Mesendoderm (in vitro differentiated cells): Measurements from ENCODE around the gene DPM3.

ENCODE experiments used
- DNase-seq: peaks from one replicate; pipeline ENCODE4 v3.0.0; 2013
- H2AK5ac ChIP-seq: 2 replicates; pipeline ENCODE4 v1.6.1; 2013; ENCODE audit warnings: low read length, inconsistent platforms
- H2BK120ac ChIP-seq: 2 replicates; pipeline ENCODE4 v1.6.1; 2013; ENCODE audit warnings: low read depth, mild to moderate bottlenecking, low read length, moderate library complexity, mixed read lengths
- H2BK15ac ChIP-seq: replicated peaks from 2 replicates; pipeline ENCODE4 v1.6.1; 2013; ENCODE audit warnings: low read depth, mild to moderate bottlenecking, moderate library complexity
- H2BK5ac ChIP-seq: 2 replicates; pipeline ENCODE4 v1.6.1; 2013; ENCODE audit warnings: low read length, inconsistent platforms
- H3K18ac ChIP-seq: 2 replicates; pipeline ENCODE4 v1.6.1; 2013; ENCODE audit warnings: mild to moderate bottlenecking, low read length, mixed read lengths
- H3K23ac ChIP-seq: one replicate; pipeline ENCODE4 v1.6.1; 2013; ENCODE audit warnings: low read length
- H3K27ac ChIP-seq: 2 replicates; pipeline ENCODE4 v1.5.1; 2013; ENCODE audit warnings: low read depth, mild to moderate bottlenecking, inconsistent platforms, low read length, moderate library complexity
- H3K27me3 ChIP-seq: 2 replicates; pipeline ENCODE4 v1.6.1; 2013; ENCODE audit warnings: low read length, control low read depth, mild to moderate bottlenecking, inconsistent platforms; ENCODE audit not compliant: insufficient read depth, poor library complexity
- H3K36me3 ChIP-seq: 2 replicates; pipeline ENCODE4 v1.6.1; 2013; ENCODE audit warnings: low read length, inconsistent platforms; ENCODE audit not compliant: control insufficient read depth, insufficient read depth
- H3K4ac ChIP-seq: one replicate; pipeline ENCODE4 v1.6.1; 2013; ENCODE audit warnings: low read depth, mild to moderate bottlenecking, low read length, moderate library complexity
- H3K4me1 ChIP-seq: 2 replicates; pipeline ENCODE4 v1.6.1; 2013; ENCODE audit warnings: low read depth, low read length, inconsistent platforms; ENCODE audit not compliant: control insufficient read depth
- H3K4me2 ChIP-seq: 2 replicates; pipeline ENCODE4 v1.6.1; 2013; ENCODE audit warnings: low read length
- H3K4me3 ChIP-seq: 2 replicates; pipeline ENCODE4 v1.5.1; 2013; ENCODE audit warnings: mild to moderate bottlenecking, low read length
- H3K56ac ChIP-seq: one replicate; pipeline ENCODE4 v1.6.1; 2013; ENCODE audit warnings: low read length
- H3K79me1 ChIP-seq: 2 replicates; pipeline ENCODE4 v1.6.1; 2013; ENCODE audit warnings: low read length, inconsistent platforms
- H3K79me2 ChIP-seq: 2 replicates; pipeline ENCODE4 v1.6.1; 2013; ENCODE audit warnings: mild to moderate bottlenecking, low read length; ENCODE audit not compliant: control insufficient read depth, insufficient read depth
- H3K9ac ChIP-seq: 2 replicates; pipeline ENCODE4 v1.6.1; 2013; ENCODE audit warnings: low read length, inconsistent platforms
- H4K5ac ChIP-seq: one replicate; pipeline ENCODE4 v1.6.1; 2013; ENCODE audit warnings: low read length
- H4K8ac ChIP-seq: one replicate; pipeline ENCODE4 v1.6.1; 2013; ENCODE audit warnings: low read depth, mild to moderate bottlenecking, control low read depth, low read length, moderate library complexity
- WGBS: extraction: QIAGEN DNeasy Blood & Tissue Kit; methylation state at CpG from one replicate; pipeline ENCODE4 v1.1.7; 2013; ENCODE audit warnings: low lambda C conversion rate, missing lambda C conversion rate; ENCODE audit not compliant: insufficient coverage; ENCODE audit errors: extremely low coverage; 5-methylcytosine and 5-hydroxymethylcytosine counted together

Gene DPM3

GRCh38 chr1:155182052-155182550, 41.8 kb upstream of the DPM3 start:
- no peak for DNase-seq
- Histone ChIP-seq H2BK120ac (no peak overlapping the region), H3K18ac (no peak overlapping the region), H4K5ac (no peak overlapping the region), H3K23ac (no peak overlapping the region), H3K56ac (no peak overlapping the region), H3K27me3 (no peaks in the 10 kb centered on the region), H2AK5ac (no peak overlapping the region), H3K9ac (no peak overlapping the region), H3K79me1 (no peaks in the 10 kb centered on the region), H3K27ac (no peak overlapping the region), H3K36me3 (peaks cover 3% of the 10 kb centered on the region), H4K8ac (no peak overlapping the region), H3K79me2 (no peaks in the 10 kb centered on the region), H3K4me1 (no peaks in the 10 kb centered on the region), H3K4me2 (no peak overlapping the region), H3K4ac (no peak overlapping the region), H3K4me3 (no peak overlapping the region), H2BK15ac (no peak overlapping the region), H2BK5ac (no peak overlapping the region)
- WGBS, result 100% methylated on average over 1 of the region's 7 CpGs

GRCh38 chr1:155181371-155182051, 41.2 kb upstream of the DPM3 start:
- Histone ChIP-seq H4K8ac (no peak overlapping the region), H2AK5ac (no peak overlapping the region), H3K27ac (no peak overlapping the region), H3K18ac (no peak overlapping the region), H2BK15ac (no peak overlapping the region), H4K5ac (no peak overlapping the region), H3K4me2 (no peak overlapping the region), H3K23ac (no peak overlapping the region), H3K79me2 (no peaks in the 10 kb centered on the region), H3K56ac (no peak overlapping the region), H3K4me1 (no peaks in the 10 kb centered on the region), H3K36me3 (peaks cover 3% of the 10 kb centered on the region), H3K9ac (no peak overlapping the region), H3K27me3 (no peaks in the 10 kb centered on the region), H3K79me1 (no peaks in the 10 kb centered on the region), H2BK5ac (no peak overlapping the region), H3K4ac (no peak overlapping the region), H3K4me3 (no peak overlapping the region), H2BK120ac (no peak overlapping the region)
- WGBS, result no CpG with 5 or more reads among the region's 18 CpGs
- no peak for DNase-seq

DNA sequence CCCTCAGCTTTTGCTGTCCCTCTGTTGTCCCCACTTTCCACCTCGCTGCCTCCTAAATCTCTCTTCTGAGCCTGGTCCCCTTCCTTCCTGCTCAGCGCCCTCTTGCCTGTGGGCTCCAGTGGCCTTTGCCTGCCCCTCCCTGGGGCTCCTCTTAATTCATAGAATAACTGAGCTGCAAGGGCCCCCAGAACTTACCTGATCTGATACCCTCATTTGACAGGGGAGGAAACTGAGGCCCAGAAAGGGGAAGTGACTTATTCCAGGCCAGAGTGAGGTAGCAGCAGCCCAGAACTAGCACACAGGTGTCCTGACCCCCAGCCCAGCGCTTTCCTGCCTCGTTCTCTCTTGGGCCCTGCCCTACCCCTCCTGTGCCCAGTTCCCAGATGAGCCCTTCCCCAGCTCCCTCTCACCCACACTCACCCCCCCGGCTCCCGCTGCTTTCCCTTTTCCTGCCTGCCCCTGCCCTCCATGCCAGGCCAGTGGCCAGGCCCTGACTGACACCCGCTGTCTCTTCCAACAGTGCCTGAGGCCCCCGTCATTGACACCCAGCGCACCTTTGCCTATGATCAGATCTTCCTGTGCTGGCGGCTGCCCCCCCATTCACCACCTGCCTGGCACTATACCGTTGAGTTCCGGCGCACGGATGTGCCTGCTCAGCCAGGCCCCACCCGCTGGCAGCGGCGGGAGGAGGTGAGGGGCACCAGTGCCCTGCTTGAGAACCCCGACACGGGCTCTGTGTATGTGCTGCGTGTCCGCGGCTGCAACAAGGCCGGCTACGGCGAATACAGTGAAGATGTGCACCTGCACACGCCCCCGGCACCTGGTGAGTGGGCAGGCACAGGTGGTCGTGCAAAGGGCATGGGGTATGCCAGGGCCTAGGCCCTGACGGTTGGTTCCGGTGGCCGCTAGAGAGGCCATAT, 39.0 kb upstream of the DPM3 start:
- Histone ChIP-seq H3K4me3 (no peak overlapping the region), H3K4me1 (no peaks in the 10 kb centered on the region), H2BK15ac (no peak overlapping the region), H3K23ac (no peak overlapping the region), H3K36me3 (peaks cover 3% of the 10 kb centered on the region), H2BK5ac (no peak overlapping the region), H2BK120ac (no peak overlapping the region), H3K18ac (no peak overlapping the region), H3K79me2 (no peaks in the 10 kb centered on the region), H3K79me1 (no peaks in the 10 kb centered on the region), H3K27me3 (no peaks in the 10 kb centered on the region), H3K4ac (no peak overlapping the region), H3K27ac (no peak overlapping the region), H3K9ac (no peak overlapping the region), H2AK5ac (no peak overlapping the region), H3K4me2 (no peak overlapping the region), H3K56ac (no peak overlapping the region), H4K8ac (no peak overlapping the region), H4K5ac (no peak overlapping the region)
- no CpG with 5 or more reads among the region's 31 CpGs for WGBS
- no peak for DNase-seq

- H3K18ac ChIP-seq, result no peak overlapping the region
- H4K8ac ChIP-seq, result no peak overlapping the region
- no peak overlapping the region for H3K56ac ChIP-seq
- no CpG with 5 or more reads among the region's 30 CpGs for WGBS
- H3K27me3 ChIP-seq, result no peaks in the 10 kb centered on the region
- no peak overlapping the region for H2BK5ac ChIP-seq
- no peak overlapping the region for H2BK15ac ChIP-seq
- no peak overlapping the region for H3K9ac ChIP-seq
- no peak overlapping the region for H3K4me3 ChIP-seq
- H4K5ac ChIP-seq, result no peak overlapping the region
- no peak overlapping the region for H3K4me2 ChIP-seq
- H3K27ac ChIP-seq, result no peak overlapping the region
- H3K79me1 ChIP-seq, result no peaks in the 10 kb centered on the region
- DNase-seq, result no peak
- no peak overlapping the region for H2AK5ac ChIP-seq
- no peak overlapping the region for H3K4ac ChIP-seq
- H3K23ac ChIP-seq, result no peak overlapping the region
- H3K4me1 ChIP-seq, result no peaks in the 10 kb centered on the region
- H3K79me2 ChIP-seq, result no peaks in the 10 kb centered on the region
- H2BK120ac ChIP-seq, result no peak overlapping the region
- peaks cover 3% of the 10 kb centered on the region for H3K36me3 ChIP-seq
These were observed 38.2 kb upstream of the DPM3 start for GRCh38 chr1:155178441-155179111.

DNA sequence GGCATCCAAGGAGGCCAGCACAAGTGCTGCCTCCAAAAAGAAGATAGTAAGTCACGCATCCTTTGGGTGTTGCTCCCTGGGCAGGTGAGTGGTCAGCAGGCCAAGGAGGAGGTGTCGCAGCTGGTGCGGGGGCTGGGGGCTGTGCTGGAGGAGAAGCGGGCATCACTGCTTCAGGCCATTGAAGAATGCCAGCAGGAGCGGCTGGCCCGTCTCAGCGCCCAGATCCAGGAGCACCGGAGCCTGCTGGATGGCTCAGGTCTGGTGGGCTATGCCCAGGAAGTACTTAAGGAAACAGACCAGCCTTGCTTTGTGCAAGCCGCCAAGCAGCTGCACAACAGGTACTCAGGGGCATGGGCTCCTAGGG, 37.6 kb upstream of the DPM3 start:
- Histone ChIP-seq H3K4ac (no peak overlapping the region), H3K9ac (no peak overlapping the region), H3K27ac (no peak overlapping the region), H3K79me1 (no peaks in the 10 kb centered on the region), H3K4me2 (no peak overlapping the region), H3K56ac (no peak overlapping the region), H2BK15ac (no peak overlapping the region), H3K27me3 (no peaks in the 10 kb centered on the region), H3K23ac (no peak overlapping the region), H2AK5ac (no peak overlapping the region), H3K18ac (no peak overlapping the region), H2BK120ac (no peak overlapping the region), H3K79me2 (no peaks in the 10 kb centered on the region), H3K36me3 (peaks cover 3% of the 10 kb centered on the region), H2BK5ac (no peak overlapping the region), H3K4me3 (no peak overlapping the region), H3K4me1 (peaks cover 2% of the 10 kb centered on the region), H4K8ac (no peak overlapping the region), H4K5ac (no peak overlapping the region)
- no CpG with 5 or more reads among the region's 9 CpGs for WGBS
- DNase-seq, result no peak
